HCT116 (cell line): Measurements from ENCODE around the gene GALNT2. TPM values are rescaled to one million over a fixed set of nuclear protein-coding genes. Genes with fewer than 3 reads are reported as not detected.

Experiments used
- ATAC-seq: fragments of 200-7000 bp; cut with Tn5 transposase; 2 replicates; pipeline ENCODE4 v1.9.1; 2020; ENCODE audit warnings: mild to moderate bottlenecking, moderate library complexity
- BruUV-seq: library from RNA; stranded (reverse); fragments of 400-500 nt; replicated peaks from 2 replicates; lab custom pipeline; 2021; lab: Mats Ljungman, UMichigan
- CTCF ChIA-PET: fragments of 300-600 bp; sonication (Branson Sonifier 250); formaldehyde crosslinking; loops from one replicate; lab custom pipeline; 2021; ENCODE audit warnings: antibody characterized with exemption; lab: Charles Lee
- POLR2A ChIA-PET: fragments of 300-600, 350-600 bp; sonication (Branson Sonifier 250); formaldehyde crosslinking; loops from one replicate; lab custom pipeline; 2021; ENCODE audit warnings: antibody characterized with exemption; lab: Charles Lee
- RAD21 ChIA-PET, 2 experiments: fragments of 300-600 bp; sonication (Branson Sonifier 250); formaldehyde crosslinking; loops; one replicate each; lab custom pipeline; 2023; ENCODE audit warnings: low total read pairs in 2 of 2; ENCODE audit not compliant: uncharacterized antibody in 2 of 2, unreplicated experiment in 2 of 2, low non-redundant PET in 1 of 2; lab: Charles Lee
- DNase-seq: peaks from one replicate; pipeline ENCODE4 v3.0.0-alpha.2; 2010; ENCODE audit warnings: low read depth, low spot score
- H2AFZ ChIP-seq: fragments of 200-600 bp; shearing (Covaris generic), sonication (generic); 2 replicates; pipeline ENCODE4 v1.6.1; 2017; ENCODE audit warnings: low read depth, mixed run types, mixed read lengths, antibody characterized with exemption, low read length; ENCODE audit not compliant: poor library complexity, severe bottlenecking
- H3K27ac ChIP-seq: 2 replicates; pipeline ENCODE4 v1.5.1; 2012; ENCODE audit warnings: low read depth, low read length
- H3K27me3 ChIP-seq: fragments of 200-600 bp; sonication (generic); 2 replicates; pipeline ENCODE4 v1.6.1; 2016; ENCODE audit warnings: mixed run types, low read length, mixed read lengths; ENCODE audit not compliant: insufficient read depth
- H3K36me3 ChIP-seq, 2 experiments: fragments of 200-500 bp in 1 of 2; fragments of 200-600 bp in 1 of 2; sonication (Bioruptor generic) in 1 of 2; sonication (generic) in 1 of 2; 2 replicates each; pipeline versions ENCODE4 v1.5.1 to v1.6.1; 2014 to 2016; ENCODE audit warnings: low read length in 2 of 2, inconsistent platforms in 1 of 2, mixed read lengths in 1 of 2, mixed run types in 1 of 2; ENCODE audit not compliant: insufficient read depth in 2 of 2, control insufficient read depth in 1 of 2
- H3K4me1 ChIP-seq, 2 experiments: fragments of 200-600 bp in 1 of 2; sonication (generic) in 1 of 2; 2 replicates each; pipeline versions ENCODE4 v1.5.1 to v1.6.1; 2012 to 2017; ENCODE audit warnings: low read length in 2 of 2, inconsistent platforms in 1 of 2, mild to moderate bottlenecking in 1 of 2, mixed read lengths in 1 of 2, mixed run types in 1 of 2, moderate library complexity in 1 of 2; ENCODE audit not compliant: insufficient read depth in 2 of 2, control insufficient read depth in 1 of 2
- H3K4me2 ChIP-seq: fragments of 200-600 bp; sonication (generic); 2 replicates; pipeline ENCODE4 v1.6.1; 2017; ENCODE audit warnings: mixed run types, low read length, mixed read lengths
- H3K4me3 ChIP-seq, 2 experiments: fragments of 200-600 bp in 1 of 2; sonication (generic) in 1 of 2; replicated peaks in 1 of 2; 2 replicates each; pipeline ENCODE4 v1.5.1; 2011 to 2016; ENCODE audit warnings: low read length in 2 of 2, control low read depth in 1 of 2, low read depth in 1 of 2, mild to moderate bottlenecking in 1 of 2, mixed read lengths in 1 of 2, mixed run types in 1 of 2
- H3K79me2 ChIP-seq: fragments of 200-600 bp; sonication (generic); 2 replicates; pipeline ENCODE4 v1.6.1; 2017; ENCODE audit warnings: mild to moderate bottlenecking, mixed run types, low read length, moderate library complexity, mixed read lengths; ENCODE audit not compliant: insufficient read depth
- H3K9ac ChIP-seq: fragments of 200-600 bp; sonication (generic); 2 replicates; pipeline ENCODE4 v1.6.1; 2016; ENCODE audit warnings: low read length, mixed read lengths
- H3K9me2 ChIP-seq: fragments of 200-600 bp; sonication (generic), shearing (Covaris generic); 2 replicates; pipeline ENCODE4 v1.6.1; 2017; ENCODE audit warnings: mixed run types, mild to moderate bottlenecking, moderate library complexity; ENCODE audit not compliant: insufficient read depth
- H3K9me3 ChIP-seq, 2 experiments: fragments of 200-500 bp in 1 of 2; fragments of 200-600 bp in 1 of 2; sonication (Bioruptor generic) in 1 of 2; sonication (generic) in 1 of 2; 2 replicates each; pipeline ENCODE4 v1.6.1; 2014 to 2017; ENCODE audit warnings: low read length in 2 of 2, mixed read lengths in 2 of 2, inconsistent platforms in 1 of 2, low read depth in 1 of 2, mild to moderate bottlenecking in 1 of 2, mixed run types in 1 of 2, moderate library complexity in 1 of 2; ENCODE audit not compliant: control insufficient read depth in 1 of 2, insufficient read depth in 1 of 2
- H4K20me1 ChIP-seq: fragments of 200-600 bp; sonication (generic), shearing (Covaris generic); 2 replicates; pipeline ENCODE4 v1.6.1; 2017; ENCODE audit warnings: mixed run types, mild to moderate bottlenecking, moderate library complexity; ENCODE audit not compliant: insufficient read depth
- EGR1 ChIP-seq: IDR thresholded peaks from 2 replicates; pipeline ENCODE4 v1.6.1; 2012; ENCODE audit warnings: low read depth
- FOSL1 ChIP-seq: IDR thresholded peaks from 2 replicates; pipeline ENCODE4 v1.6.1; 2012; ENCODE audit warnings: low read depth
- JUND ChIP-seq: IDR thresholded peaks from 2 replicates; pipeline ENCODE4 v1.6.1; 2012
- POLR2A ChIP-seq: IDR thresholded peaks from 2 replicates; pipeline ENCODE4 v1.7.0; 2011; ENCODE audit warnings: borderline replicate concordance; ENCODE audit not compliant: insufficient read depth, insufficient read length; ENCODE audit errors: extremely low read depth
- SIN3A ChIP-seq: IDR thresholded peaks from 2 replicates; pipeline ENCODE4 v1.6.1; 2012; ENCODE audit warnings: low read depth
- ZBTB33 ChIP-seq: IDR thresholded peaks from 2 replicates; pipeline ENCODE4 v1.6.1; 2011; ENCODE audit warnings: mild to moderate bottlenecking, low read length, moderate library complexity; ENCODE audit not compliant: insufficient replicate concordance; ENCODE audit errors: extremely low read depth
- intact Hi-C: fragments of 100-400 bp; cut with micrococcal nuclease; formaldehyde crosslinking; loops from 2 replicates; pipeline ENCODE4 v1.10.0; 2022
- total RNA-seq: library from RNA; stranded (reverse); gene quantifications from one replicate; pipeline ENCODE4 v1.2.1, GENCODE V29; 2021; ENCODE audit not compliant: unreplicated experiment

Gene GALNT2
- total RNA-seq, 1 experiment from 2014 or later: 40.8 TPM

DNA sequence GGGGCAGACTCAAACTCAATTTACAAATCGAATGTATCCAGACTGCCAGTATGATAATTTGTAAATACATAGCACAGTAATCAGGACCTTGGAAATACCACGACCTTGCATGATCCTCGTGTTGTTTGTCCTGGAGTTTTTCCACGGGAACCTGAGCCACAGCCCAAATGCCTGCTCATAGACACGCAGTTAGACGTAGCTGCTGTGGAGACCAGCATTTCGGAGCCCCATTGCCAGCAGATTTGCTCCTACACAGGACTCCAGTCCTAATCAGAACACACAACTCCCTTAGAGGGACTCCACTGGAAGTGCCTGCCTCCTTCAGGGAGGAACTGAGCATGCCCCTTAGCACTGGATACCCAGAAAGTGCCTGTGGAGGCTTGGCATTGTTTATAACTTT, 163.2 kb downstream of the GALNT2 start:
- Histone ChIP-seq H3K79me2 (no peaks in the 10 kb centered on the region), H3K9me2 (no peaks in the 10 kb centered on the region), H3K27ac (no peak overlapping the region), H3K4me1 (no peaks in the 10 kb centered on the region), H3K4me3 (no peak overlapping the region), H4K20me1 (no peaks in the 10 kb centered on the region), H3K9ac (no peak overlapping the region), H2AFZ (no peak overlapping the region), H3K9me3 (no peaks in the 10 kb centered on the region), H3K36me3 (no peaks in the 10 kb centered on the region)
- POLR2A ChIA-PET: no interaction called here
- CTCF ChIA-PET: no interaction called here
- ATAC-seq (no peak), DNase-seq (no peak)
- no TSS peak for BruUV-seq
- TF ChIP-seq POLR2A: no peak
- TF ChIP-seq, all 23 proteins: peak for 0
- no peak overlapping the region for H3K4me2 ChIP-seq
- RAD21 ChIA-PET: no interaction called here
- intact Hi-C loops: no loop called here
- H3K27me3 ChIP-seq: no peaks in the 10 kb centered on the region

GRCh38 chr1:230230948-230231773, 164.1 kb downstream of the GALNT2 start:
- H3K9me3 ChIP-seq: no peaks in the 10 kb centered on the region
- no peak overlapping the region for H3K9ac ChIP-seq
- no peak for ATAC-seq
- no peak overlapping the region for H2AFZ ChIP-seq
- H3K36me3 ChIP-seq: no peaks in the 10 kb centered on the region
- no peak for TF ChIP-seq JUND
- no peak for TF ChIP-seq FOSL1
- no peak for TF ChIP-seq ZBTB33
- TF ChIP-seq EGR1: no peak
- no peak for TF ChIP-seq SIN3A
- H3K4me3 ChIP-seq: no peak overlapping the region
- H3K4me1 ChIP-seq: no peaks in the 10 kb centered on the region
- no peaks in the 10 kb centered on the region for H4K20me1 ChIP-seq
- H3K27me3 ChIP-seq: no peaks in the 10 kb centered on the region
- POLR2A ChIA-PET: no interaction called here
- no peaks in the 10 kb centered on the region for H3K79me2 ChIP-seq
- intact Hi-C loops: no loop called here
- BruUV-seq: no TSS peak
- H3K4me2 ChIP-seq: no peak overlapping the region
- no peak overlapping the region for H3K27ac ChIP-seq
- H3K9me2 ChIP-seq: no peaks in the 10 kb centered on the region
- no peak for DNase-seq
- RAD21 ChIA-PET: no interaction called here
- CTCF ChIA-PET: no interaction called here
